Stimulated activated CD8-positive, alpha-beta memory T cell treated with anti-CD3 and anti-CD28 coated beads, Interleukin-15, amount 100 ng/mL, for 24 hours (primary cell): ENCODE data around the gene COTL1.
"Not testable (repeated sequence)": the region's sequence is repeated elsewhere in the genome, so short reads cannot be mapped to it uniquely, and the experiment has no call there.

Experiments
- DNase-seq: peaks from one replicate; pipeline ENCODE4 v3.0.0-alpha.2; 2020; ENCODE audit warnings: low read depth

Gene COTL1

DNA sequence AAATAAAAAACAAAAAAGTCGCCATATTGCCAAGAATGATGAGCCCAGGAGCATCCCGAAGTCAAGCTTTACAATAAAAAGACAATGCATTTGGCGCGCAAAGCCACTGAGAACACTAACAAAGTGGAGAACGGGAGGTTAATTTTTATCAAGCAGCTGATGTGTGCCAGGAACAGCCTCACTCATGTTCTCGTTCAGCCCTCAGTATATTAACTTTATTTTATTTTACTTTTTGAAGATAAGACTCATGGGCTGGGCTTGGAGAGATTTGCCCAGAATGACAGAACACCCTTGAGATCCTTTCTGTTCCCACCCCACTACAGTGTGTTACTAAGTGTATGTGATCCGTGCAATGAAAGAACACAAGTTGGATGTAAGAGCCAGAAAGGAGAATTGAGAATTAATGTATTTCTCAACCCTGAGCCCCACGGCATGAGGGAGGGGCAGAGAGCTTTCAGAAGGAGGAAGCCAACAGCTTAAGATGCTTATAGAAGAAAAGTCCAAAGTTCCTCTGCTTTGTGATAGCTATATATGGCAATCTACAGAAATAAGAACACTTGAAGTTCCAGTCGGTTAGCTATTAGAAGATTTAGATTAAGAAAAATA is 48.4 kb downstream of the COTL1 start:
- no peak for DNase-seq

DNA sequence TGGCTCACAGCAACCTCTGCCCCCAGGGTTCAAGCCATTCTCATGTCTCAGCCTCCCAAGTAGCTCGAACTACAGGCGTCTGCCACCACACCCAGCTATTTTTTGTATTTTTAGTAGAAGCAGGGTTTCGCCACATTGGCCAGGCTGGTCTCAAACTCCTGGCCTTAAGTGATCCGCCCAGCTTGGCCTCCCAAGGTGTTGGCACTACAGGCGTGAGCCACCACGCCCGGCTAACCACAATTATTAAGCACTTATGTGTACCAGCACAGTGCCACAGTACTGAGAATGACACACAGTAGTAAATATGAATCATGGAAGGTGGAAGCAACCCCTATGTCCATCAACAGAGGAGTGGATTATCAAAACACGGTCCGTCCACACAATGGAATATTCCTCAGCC is 49.8 kb downstream of the COTL1 start:
- no peak for DNase-seq

DNA sequence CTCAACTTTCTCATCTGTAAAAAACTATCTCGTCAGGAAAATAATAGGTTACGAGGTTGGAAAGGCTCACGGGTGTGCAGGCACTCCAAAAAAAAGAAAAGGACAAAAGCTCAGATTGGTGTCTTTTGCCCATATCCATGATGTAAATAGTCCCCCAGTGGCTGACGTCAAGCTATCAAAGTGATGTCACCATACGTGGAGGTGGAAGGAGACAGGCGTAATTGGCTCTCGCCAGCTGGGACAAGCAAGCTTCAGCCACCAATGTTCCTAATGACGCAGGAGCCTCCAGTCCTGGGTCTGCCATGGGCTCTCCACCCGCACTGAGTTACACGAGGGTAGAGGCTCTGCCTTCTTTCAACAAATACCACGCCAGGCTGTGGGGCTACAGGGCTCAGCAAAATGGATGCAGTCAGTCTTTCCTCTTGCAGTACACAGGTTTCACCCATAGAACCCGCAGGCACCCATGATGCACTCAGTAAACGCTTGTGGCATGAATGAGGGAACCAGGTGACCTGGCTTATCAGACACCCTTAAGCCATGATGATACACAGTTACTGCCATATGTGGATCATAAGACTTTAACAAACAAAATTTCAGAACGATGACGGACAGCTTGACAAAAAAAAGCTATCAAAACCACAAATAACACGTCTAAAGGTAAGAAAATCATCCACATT is 50.5 kb downstream of the COTL1 start:
- DNase-seq, result no peak

DNA sequence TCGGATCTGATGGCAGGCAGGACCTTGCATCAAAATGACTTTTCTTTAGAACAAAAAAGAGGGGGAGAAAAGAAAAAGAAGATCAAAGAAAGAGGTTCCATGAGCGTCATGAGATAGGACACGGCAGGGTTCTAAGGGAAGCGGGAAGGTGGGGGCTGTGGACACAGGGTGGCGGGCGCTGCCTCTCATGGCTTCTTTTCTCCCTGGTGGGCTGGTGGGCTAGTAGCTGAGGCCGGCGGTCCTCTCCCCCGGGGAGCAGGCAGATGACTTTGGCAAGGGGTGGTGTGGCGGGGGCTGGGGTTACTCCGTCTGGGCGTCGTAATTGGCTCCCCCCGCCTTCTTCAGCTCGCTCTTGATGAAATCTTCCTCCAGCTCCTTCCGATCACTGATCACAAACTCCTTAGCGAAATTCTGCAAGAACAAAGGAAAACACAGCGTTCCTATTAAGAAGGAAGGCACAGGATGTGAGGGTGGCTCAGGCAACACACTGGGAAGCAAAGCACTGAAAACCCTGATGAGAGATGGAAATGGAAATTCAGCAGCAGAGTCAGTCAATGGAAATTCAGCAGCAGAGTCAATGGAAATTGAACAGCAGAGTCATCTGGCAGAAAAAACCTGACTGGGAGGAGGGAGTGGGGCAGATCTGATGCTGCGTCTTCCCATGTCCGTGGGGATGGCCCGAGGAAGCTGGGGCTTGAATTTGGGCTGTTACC is 51.2 kb downstream of the COTL1 start:
- no peak for DNase-seq

DNA sequence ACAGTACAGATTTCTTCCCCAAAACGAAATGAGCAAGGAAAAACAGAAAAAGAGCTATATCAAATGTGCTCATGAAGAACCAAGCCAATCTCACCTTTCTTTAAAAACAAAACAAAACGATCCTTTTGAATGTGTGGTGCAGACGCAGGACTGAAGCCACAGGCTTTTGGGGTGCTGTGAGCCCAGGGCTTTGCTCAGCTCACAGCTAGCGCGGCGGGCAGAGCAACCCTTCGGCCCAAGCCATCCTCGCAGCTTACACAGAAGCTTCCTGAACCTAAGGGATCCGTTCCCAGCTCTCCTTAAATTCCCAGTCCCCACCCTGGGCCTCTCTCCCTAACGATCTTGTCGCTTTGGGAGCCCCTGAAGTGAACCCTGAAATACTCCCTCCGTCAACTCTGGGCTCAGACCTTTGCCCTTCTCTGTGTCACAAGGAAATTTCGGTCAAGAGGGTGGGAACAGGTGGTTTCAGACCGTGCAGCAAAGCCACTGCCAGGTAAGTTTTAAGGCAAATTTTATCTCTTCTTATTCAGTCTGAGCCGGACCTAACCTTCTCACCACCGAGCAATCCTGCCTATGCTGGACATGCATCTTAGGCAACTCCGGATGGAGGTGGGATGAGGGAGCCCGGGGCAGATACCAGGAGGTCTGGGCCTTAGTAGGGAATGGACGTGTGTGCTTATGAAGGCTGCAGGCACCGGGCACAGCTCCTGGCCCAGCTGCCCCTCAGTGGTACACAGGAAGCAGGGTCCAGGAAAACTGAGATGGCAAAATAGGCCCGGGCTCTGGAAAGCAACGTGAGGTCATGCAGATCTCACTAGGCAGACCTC is 52.0 kb downstream of the COTL1 start:
- DNase-seq, result no peak

DNA sequence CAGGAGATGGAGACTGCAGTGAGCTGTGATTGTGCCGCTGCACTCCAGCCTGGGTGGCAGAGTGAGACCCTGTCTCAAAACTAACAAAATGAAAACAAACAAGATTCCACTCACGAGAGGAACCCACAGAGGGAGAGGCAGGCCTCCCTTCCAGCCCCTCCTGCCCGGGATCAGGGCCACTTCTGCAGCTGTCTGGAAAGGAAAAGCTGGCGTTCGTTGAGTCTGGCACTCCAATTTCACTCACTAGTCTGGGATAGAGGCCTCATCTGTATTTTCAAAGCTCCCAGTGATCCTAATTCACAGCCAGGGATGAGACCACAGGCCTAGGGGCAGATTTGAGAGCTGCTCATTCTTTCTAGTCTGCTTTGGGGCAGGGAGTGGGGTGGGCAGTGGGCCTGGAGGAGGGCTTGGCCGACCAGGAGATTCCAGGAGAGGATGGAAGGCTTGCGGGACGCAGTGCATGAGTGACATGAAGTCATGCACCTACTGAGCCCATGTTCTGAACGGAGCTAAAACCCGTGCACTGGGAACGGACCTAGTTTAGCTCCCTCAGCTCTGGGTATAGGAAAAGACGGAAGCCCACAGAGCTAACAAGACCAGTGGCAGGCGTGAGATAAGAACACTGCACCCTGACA is 54.0 kb downstream of the COTL1 start:
- DNase-seq, result no peak

DNA sequence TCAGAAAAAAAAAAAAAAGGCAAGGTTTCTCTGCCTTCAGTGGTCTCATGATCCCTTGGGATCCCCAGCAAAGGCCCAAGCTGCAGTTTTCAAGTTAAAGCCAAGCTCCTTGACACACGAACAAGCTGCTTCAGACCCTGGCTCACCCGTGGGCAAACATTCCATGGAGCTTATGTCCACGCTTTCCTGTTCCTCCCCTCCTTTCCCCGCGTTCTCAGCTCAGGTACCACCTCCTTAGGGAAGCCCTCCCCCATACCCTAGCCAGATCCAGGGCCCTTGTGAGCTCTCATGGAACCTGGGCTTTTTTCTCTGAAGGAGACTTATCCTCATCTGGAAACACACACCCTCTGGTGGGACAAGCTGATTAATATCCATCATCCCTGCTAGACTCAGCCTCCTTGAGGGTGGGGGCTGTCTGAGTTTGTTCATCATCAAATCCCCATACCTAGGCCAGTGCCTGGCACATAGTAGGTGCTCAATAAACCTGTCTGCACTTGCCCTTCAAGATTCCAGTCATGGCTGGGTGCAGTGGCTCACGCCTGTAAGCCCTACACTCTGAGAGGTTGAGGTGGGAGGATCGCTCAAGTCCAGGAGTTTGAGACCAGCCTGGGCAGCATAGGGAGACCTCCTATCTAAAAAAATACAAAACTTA is 54.7 kb downstream of the COTL1 start:
- DNase-seq, result no peak

DNA sequence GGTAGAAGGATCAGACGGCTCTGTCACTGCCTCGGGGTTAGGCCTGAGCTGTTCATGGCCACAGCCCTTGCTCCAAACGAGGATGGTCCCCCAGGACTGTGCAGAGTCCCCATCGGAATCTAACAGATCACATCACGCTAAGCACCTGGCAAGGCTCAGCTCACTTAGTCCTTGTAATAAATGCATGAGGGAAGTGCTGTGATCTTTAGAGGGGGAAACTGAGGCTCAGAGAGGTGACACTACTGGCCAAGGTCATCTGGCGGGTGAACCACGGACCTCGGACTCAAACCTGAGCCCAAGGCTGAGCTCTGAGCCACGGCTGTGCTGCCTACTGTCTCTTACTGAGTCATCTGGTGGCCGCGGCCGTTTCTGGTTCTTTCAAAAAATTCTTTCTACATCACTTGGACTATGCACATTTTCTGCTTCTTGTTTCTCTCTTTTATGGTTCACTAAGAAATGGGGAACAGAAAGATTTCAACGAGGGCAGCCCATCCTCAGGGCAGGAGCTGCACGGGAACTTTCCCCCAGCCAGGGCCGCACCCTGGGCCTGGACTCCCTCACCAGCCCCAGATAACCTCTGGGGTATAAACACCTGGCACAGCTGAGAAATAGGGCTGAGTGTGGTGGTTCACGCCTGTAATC is 55.6 kb downstream of the COTL1 start:
- DNase-seq, result no peak

DNA sequence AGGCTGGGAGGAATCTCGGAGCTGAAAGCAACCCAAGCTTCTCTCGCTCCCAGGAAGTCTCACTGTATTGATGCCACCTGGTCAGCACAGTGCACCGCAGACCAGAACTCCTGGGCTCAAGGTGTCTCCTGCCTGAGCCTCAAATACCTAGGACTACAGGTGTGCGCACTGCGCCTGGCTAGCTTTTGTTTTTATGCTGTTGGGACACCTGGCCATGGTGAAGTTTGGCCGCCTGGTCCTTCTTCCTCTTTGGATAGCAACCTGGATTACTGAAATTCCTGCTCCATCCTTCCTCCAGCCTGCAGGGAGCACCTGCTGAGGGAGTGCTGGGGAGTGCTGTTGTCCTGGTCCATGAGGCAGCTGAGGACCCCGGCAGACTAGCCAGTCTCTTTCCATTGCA is 56.6 kb downstream of the COTL1 start:
- DNase-seq, result no peak

DNA sequence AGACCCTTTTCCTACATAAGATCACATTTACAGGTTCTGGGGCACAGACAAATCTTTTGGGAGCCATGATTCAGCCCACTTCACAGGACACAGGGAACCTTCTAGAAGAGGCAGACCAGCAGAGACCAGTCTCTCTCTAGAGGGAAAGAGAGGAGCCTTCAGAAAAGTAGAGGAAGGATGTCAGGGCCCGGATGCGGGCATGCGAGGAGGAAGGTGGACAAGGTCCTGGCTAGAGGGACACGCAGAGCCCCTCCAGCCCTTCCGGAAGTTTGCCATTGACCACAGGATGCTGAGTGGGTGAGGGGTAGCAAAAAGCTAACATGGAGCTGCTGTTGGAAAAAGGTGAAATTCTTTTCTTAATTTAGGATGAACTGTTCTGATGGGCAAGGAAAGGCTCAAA is 57.6 kb downstream of the COTL1 start:
- DNase-seq, result no peak

DNA sequence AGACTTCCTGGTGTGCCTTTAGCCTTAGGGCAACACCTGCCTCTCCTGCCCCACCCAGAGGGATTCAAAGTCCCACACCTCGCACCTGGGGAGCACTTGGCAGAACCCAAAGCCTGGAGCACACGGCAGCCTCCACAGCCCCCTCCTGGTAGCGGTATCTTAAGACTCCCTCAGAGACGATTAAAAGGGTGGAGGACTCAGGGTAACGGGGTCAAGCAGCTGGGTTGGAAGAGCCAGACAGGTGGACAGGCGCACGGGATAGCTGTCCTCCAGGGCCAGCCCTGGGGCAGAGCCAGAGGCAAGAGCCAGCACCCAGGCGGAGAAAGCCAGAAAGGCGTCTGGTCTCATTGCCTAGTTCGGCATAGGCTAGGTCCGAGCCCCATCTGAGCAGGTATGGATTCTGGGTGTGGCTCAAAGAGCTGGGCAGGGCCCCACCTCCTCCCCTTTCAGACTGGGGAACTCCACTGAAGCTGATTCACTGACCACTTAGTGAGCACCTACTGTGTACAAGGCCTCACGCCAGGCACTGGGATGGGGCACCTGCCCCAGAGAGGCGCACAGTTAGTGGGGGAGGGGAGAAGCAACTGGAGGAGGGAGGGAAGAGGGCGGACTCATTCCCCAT is 58.5 kb downstream of the COTL1 start:
- no peak for DNase-seq

DNA sequence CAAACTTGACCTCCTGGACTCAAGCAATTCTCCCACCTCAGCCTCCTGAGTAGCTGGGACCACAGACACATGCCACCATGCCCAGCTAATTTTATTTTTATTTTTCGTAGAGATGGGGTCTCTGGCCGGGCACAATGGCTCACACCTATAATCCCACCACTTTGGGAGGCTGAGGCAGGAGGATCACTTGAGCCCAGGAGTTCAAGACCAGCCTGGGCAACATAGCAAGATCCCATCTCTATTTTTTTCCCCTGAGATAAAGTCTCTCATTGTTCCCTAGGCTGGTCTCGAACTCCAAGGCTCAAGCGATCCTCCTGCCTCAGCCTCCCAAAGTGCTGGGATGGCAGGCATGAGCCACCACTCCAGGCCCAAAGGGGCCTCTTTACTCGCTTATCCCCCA is 59.0 kb downstream of the COTL1 start:
- DNase-seq, result not testable (repeated sequence)

DNA sequence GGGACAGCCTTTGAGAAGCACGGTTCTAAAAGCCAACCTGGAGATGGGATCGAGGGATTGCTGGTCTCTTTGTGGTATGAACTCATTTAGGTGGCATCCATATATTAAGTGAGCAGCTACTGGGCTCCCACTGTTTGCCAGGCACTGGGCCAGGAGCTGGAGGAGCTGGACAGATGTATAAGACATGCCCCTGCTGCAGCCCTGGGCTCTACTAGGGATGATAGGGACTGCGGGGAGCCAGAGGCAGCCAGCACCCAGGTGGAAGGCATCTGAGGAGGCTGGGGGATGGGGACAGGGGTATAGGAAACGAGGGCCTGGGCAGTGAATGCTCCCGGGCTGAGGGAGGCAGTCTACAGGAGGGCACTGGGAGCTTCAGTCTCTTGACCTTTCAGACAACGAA is 60.4 kb downstream of the COTL1 start:
- no peak for DNase-seq

DNA sequence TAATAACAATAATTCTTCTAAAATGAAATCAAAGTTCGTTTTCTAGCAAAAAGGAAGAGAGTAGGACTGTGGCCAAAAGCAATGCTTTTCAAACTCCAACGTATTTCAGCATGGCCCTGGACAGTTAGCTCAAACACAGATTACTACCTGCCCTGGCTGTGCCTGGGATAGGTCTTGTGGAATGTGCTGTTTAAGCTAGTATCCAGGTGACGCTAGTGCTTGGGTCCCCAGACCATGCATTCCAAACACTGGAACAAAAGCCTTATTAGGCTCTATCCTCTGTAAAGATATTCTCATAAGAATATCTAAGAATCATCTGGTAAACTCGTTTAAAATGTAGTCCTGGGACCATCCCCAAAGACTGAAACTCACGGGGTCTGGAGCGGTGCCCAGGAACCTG is 60.8 kb downstream of the COTL1 start:
- no peak for DNase-seq

DNA sequence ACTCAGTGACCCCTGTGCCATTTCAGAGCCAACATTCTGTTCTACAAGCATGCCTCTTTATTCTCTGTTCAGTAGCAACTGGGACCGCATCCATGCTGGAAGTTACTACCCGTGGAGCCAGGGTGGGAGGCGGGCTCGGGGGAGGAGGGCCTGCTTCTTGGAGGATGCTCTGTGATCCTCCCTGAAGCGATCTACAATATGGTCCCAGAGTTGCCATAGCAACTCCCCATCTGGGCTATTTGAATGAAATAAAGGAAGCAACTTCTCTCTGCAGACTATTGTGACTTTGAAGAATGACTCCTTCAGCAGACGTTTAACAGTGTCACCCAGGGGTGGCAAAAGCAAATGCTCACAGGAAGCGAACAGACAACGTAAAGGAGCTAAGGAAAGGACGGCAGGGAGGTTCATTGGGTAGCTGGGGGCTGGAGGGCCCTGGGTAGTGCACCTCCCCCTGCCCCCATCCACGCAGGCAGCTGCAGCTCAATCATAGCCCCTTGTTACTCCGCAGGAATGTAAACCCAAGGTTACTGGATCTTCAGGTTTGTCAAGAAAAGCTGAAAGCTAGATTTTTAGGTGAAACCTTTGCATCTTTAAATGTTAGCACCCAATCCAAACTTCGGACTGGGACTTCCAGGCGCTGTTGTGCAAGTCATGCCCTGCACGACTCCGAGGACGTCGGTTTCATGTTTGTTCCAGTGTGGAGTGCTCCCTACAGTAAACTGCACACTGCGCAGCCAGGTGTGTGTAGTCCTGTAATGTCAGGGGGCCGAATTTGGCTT is 62.3 kb downstream of the COTL1 start:
- no peak for DNase-seq

DNA sequence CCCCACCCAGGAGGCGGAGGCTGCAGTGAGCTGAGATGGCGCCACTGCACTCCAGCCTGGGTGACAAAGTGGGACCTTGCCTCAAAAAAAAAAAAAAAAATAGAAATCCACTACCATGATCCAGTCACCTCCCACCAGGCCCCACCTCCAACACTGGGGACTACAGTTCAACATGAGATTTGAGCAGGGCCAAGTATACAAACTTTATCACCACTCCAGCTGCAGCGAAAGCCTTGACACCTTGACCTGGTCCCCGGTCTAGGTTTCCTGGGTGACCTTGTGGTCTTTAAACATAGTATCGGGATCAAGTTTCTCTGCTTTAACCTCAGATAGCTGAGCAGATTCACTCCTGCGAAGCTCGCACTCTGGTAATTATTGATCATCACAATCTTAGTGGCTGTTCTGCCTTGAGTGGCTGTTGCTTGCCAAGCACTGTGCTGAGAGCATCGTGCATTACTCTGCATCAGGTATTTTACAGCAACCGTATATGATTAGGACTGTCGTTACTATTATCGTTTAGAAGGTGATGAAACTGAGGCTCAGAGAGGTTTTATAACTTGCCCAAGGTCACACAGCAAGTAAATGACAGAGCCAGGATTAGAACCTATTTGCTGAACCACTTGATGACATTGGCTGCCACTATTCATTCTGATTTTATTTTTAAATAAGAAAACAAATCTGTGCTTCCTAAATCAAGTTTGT is 63.1 kb downstream of the COTL1 start:
- no peak for DNase-seq

DNA sequence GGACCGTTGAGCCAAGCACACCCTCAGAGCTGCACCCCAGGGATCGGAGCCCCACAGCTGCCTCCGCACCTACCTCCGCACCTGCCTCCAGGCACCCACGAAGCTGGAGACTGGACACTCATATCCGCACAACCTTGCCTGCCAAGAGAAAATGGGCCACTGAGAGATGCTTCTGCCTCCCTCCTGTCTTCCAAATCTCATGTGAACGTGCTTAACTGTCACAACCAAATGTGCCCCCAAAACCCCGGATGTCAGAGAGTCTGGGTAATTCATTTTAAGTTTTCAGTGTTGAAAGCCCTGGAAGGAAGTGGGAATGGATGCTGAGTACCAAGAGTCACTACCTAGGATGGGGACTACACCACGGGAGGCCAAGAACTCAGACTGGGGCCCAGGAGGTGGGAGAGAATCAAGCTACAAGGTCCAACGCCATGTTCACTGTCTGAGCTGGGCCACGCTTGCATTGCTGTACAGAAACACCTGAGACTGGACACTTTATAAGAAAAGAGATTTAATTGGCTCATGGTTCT is 63.9 kb downstream of the COTL1 start:
- DNase-seq, result no peak

DNA sequence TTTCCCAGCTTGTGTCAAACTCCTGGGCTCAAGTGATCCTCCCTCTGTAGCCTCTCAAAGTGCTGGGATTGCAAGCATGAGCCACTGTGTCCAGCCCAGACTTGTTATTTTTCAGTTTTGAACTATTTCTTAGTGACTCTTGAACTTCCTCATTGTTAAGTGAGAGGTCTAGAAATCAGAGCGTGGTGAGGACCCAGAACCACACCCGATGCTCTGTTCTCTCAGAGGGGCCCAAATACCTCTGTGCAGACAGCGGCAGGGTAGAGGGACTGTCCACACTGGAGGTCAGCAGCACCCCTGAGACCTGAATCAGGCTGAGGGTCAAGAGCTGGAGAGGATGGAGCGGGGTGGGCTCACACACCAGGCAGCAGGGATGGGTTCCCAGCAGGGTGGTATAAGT is 65.7 kb downstream of the COTL1 start:
- DNase-seq, result no peak

DNA sequence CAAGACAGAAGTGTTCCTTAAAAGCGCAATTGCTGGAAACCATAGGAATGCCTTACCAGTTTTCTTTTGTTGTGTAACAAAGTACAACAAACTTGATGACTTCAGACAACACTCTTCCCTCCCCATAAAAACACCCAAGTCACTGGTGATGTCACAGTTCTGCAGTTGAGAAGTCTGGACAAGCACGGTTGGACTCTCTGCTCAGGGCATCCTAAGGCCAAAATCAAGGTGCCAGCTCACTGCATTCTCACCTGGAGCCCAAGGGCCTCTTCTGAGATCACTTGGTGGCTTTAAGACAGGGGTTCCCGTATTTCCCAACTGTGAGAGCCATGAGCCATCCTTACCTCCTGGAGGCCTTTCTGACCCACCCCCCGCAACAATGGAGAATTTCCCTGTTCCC is 67.8 kb downstream of the COTL1 start:
- no peak for DNase-seq
